Loucy (cell line): ENCODE data around the gene JAM3.

Experiments used
- H2AFZ ChIP-seq: fragments of 200-600 bp; sonication (generic); 2 replicates; pipeline ENCODE4 v1.6.0; 2016; ENCODE audit warnings: antibody characterized with exemption, mild to moderate bottlenecking, low read length, moderate library complexity
- H3F3A ChIP-seq: fragments of 200-600 bp; 2 replicates; pipeline ENCODE4 v1.6.0; 2016; ENCODE audit warnings: antibody characterized with exemption, low read depth, mild to moderate bottlenecking
- H3K27me3 ChIP-seq: fragments of 200-600 bp; sonication (generic); 2 replicates; pipeline ENCODE4 v1.6.1; 2014; ENCODE audit warnings: low read length, mild to moderate bottlenecking; ENCODE audit not compliant: insufficient read depth, poor library complexity, severe bottlenecking
- H3K36me3 ChIP-seq: fragments of 200-600 bp; sonication (generic); 2 replicates; pipeline ENCODE4 v1.6.1; 2016; ENCODE audit warnings: low read length; ENCODE audit not compliant: insufficient read depth
- H3K4me1 ChIP-seq: fragments of 200-600 bp; sonication (generic); 2 replicates; pipeline ENCODE4 v1.5.1; 2014; ENCODE audit warnings: low read length, mild to moderate bottlenecking; ENCODE audit not compliant: insufficient read depth, poor library complexity, severe bottlenecking
- H3K4me2 ChIP-seq: fragments of 200-600 bp; sonication (generic); 2 replicates; pipeline ENCODE4 v1.6.0; 2014; ENCODE audit warnings: antibody characterized with exemption, low read length, low read depth, mild to moderate bottlenecking; ENCODE audit not compliant: poor library complexity, severe bottlenecking
- H3K4me3 ChIP-seq: fragments of 200-600 bp; sonication (generic); 2 replicates; pipeline ENCODE4 v1.5.1; 2014; ENCODE audit warnings: low read length, mild to moderate bottlenecking, mixed read lengths; ENCODE audit not compliant: poor library complexity, severe bottlenecking
- H3K79me2 ChIP-seq: fragments of 200-600 bp; sonication (generic); 2 replicates; pipeline ENCODE4 v1.6.1; 2014; ENCODE audit warnings: low read length; ENCODE audit not compliant: insufficient read depth
- H3K9ac ChIP-seq: fragments of 200-600 bp; sonication (generic); 2 replicates; pipeline ENCODE4 v1.6.0; 2014; ENCODE audit warnings: mild to moderate bottlenecking, low read depth, low read length, moderate library complexity; ENCODE audit not compliant: poor library complexity, severe bottlenecking
- H3K9me2 ChIP-seq: fragments of 200-600 bp; sonication (generic); replicated peaks from 2 replicates; pipeline ENCODE4 v1.6.1; 2016; ENCODE audit warnings: low read depth, low read length, mixed read lengths
- H3K9me3 ChIP-seq: fragments of 200-600 bp; sonication (generic); 2 replicates; pipeline ENCODE4 v1.6.1; 2014; ENCODE audit warnings: mild to moderate bottlenecking, antibody characterized with exemption, low read length, low read depth; ENCODE audit not compliant: insufficient read depth
- H4K20me1 ChIP-seq: fragments of 200-600 bp; sonication (generic); 2 replicates; pipeline ENCODE4 v1.6.0; 2014; ENCODE audit warnings: antibody characterized with exemption, low read length, mild to moderate bottlenecking; ENCODE audit not compliant: insufficient read depth, poor library complexity, severe bottlenecking
- EZH2phosphoT487 ChIP-seq: fragments of 200-600 bp; IDR thresholded peaks from 2 replicates; pipeline ENCODE4 v1.6.1; 2018; ENCODE audit warnings: antibody characterized with exemption, mild to moderate bottlenecking, moderate library complexity, borderline replicate concordance
- TF ChIP-seq, protein P1 (sequence below): fragments of 200-600 bp; sonication (generic); conservative IDR thresholded peaks from 2 replicates; pipeline ENCODE4 v1.5.1; 2014; ENCODE audit warnings: mild to moderate bottlenecking, antibody characterized with exemption, low read length

Gene JAM3

GRCh38 chr11:134158023-134158422, 89.2 kb downstream of the JAM3 start:
- no peak for TF ChIP-seq EZH2phosphoT487
- TF ChIP-seq, protein P1, sequence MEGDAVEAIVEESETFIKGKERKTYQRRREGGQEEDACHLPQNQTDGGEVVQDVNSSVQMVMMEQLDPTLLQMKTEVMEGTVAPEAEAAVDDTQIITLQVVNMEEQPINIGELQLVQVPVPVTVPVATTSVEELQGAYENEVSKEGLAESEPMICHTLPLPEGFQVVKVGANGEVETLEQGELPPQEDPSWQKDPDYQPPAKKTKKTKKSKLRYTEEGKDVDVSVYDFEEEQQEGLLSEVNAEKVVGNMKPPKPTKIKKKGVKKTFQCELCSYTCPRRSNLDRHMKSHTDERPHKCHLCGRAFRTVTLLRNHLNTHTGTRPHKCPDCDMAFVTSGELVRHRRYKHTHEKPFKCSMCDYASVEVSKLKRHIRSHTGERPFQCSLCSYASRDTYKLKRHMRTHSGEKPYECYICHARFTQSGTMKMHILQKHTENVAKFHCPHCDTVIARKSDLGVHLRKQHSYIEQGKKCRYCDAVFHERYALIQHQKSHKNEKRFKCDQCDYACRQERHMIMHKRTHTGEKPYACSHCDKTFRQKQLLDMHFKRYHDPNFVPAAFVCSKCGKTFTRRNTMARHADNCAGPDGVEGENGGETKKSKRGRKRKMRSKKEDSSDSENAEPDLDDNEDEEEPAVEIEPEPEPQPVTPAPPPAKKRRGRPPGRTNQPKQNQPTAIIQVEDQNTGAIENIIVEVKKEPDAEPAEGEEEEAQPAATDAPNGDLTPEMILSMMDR, result no peak
- H3F3A ChIP-seq, result no peaks in the 10 kb centered on the region
- H3K79me2 ChIP-seq, result no peaks in the 10 kb centered on the region
- no peaks in the 10 kb centered on the region for H3K4me1 ChIP-seq
- no peaks in the 10 kb centered on the region for H3K9me3 ChIP-seq
- no peak overlapping the region for H3K9ac ChIP-seq
- no peaks in the 10 kb centered on the region for H4K20me1 ChIP-seq
- no peaks in the 10 kb centered on the region for H3K9me2 ChIP-seq
- peaks cover 86% of the 10 kb centered on the region; the same call in 1 of the 2 replicates for H3K36me3 ChIP-seq
- no peak overlapping the region for H2AFZ ChIP-seq
- no peak overlapping the region for H3K4me3 ChIP-seq
- H3K27me3 ChIP-seq, result no peaks in the 10 kb centered on the region
- no peak overlapping the region for H3K4me2 ChIP-seq

GRCh38 chr11:134159652-134160051, 90.8 kb downstream of the JAM3 start:
- no peaks in the 10 kb centered on the region for H3F3A ChIP-seq
- no peaks in the 10 kb centered on the region for H3K79me2 ChIP-seq
- H3K36me3 ChIP-seq, result peaks cover 97% of the 10 kb centered on the region; the same call in 1 of the 2 replicates
- H3K9me2 ChIP-seq, result no peaks in the 10 kb centered on the region
- H3K4me2 ChIP-seq, result no peak overlapping the region
- no peaks in the 10 kb centered on the region for H3K27me3 ChIP-seq
- no peaks in the 10 kb centered on the region for H3K9me3 ChIP-seq
- H2AFZ ChIP-seq, result no peak overlapping the region
- H4K20me1 ChIP-seq, result no peaks in the 10 kb centered on the region
- no peak overlapping the region for H3K9ac ChIP-seq
- TF ChIP-seq, protein P1, result no peak
- TF ChIP-seq EZH2phosphoT487, result no peak
- no peak overlapping the region for H3K4me3 ChIP-seq
- H3K4me1 ChIP-seq, result no peaks in the 10 kb centered on the region

GRCh38 chr11:134164490-134165370, 95.9 kb downstream of the JAM3 start:
- no peak overlapping the region for H3K9ac ChIP-seq
- H3K36me3 ChIP-seq, result peaks cover 81% of the 10 kb centered on the region; the same call in 1 of the 2 replicates
- no peaks in the 10 kb centered on the region for H4K20me1 ChIP-seq
- TF ChIP-seq, protein P1, result no peak
- TF ChIP-seq EZH2phosphoT487, result no peak
- H3K4me1 ChIP-seq, result no peaks in the 10 kb centered on the region
- H3K9me3 ChIP-seq, result no peaks in the 10 kb centered on the region
- H3K79me2 ChIP-seq, result no peaks in the 10 kb centered on the region
- H3K27me3 ChIP-seq, result no peaks in the 10 kb centered on the region
- H3K4me3 ChIP-seq, result no peak overlapping the region
- H3K4me2 ChIP-seq, result no peak overlapping the region
- no peak overlapping the region for H2AFZ ChIP-seq
- H3K9me2 ChIP-seq, result no peaks in the 10 kb centered on the region
- H3F3A ChIP-seq, result no peaks in the 10 kb centered on the region; the same call in 1 of the 2 replicates
